WERI-Rb-1 (cell line): Measurements from ENCODE around the gene LZTS2.

Experiments
- DNase-seq: peaks from one replicate; pipeline ENCODE4 v3.0.0-alpha.2; 2020
- H3K27ac ChIP-seq: fragments of 250-450 bp; sonication (Bioruptor Pico); 2 replicates; pipeline ENCODE4 v1.5.1; 2020; ENCODE audit warnings: mild to moderate bottlenecking, moderate library complexity
- H3K27me3 ChIP-seq: fragments of 250-450 bp; sonication (Bioruptor Pico); 2 replicates; pipeline ENCODE4 v1.5.1; 2021; ENCODE audit warnings: mild to moderate bottlenecking, low read depth, moderate library complexity; ENCODE audit not compliant: insufficient read depth, severe bottlenecking
- H3K36me3 ChIP-seq: fragments of 250-450 bp; sonication (Bioruptor Pico); 2 replicates; pipeline ENCODE4 v1.5.1; 2020; ENCODE audit warnings: mild to moderate bottlenecking, moderate library complexity
- H3K4me3 ChIP-seq: 2 replicates; pipeline ENCODE4 v1.5.1; 2011; ENCODE audit warnings: low read depth, mild to moderate bottlenecking, control low read depth, low read length
- H3K9me3 ChIP-seq: fragments of 250-450 bp; sonication (Bioruptor Pico); 2 replicates; pipeline ENCODE4 v1.5.1; 2021; ENCODE audit warnings: mild to moderate bottlenecking, moderate library complexity; ENCODE audit not compliant: severe bottlenecking
- TF ChIP-seq, protein P1 (sequence below): IDR thresholded peaks from 2 replicates; pipeline ENCODE4 v1.5.1; 2011; ENCODE audit warnings: low read depth, mild to moderate bottlenecking, control low read depth, inconsistent platforms, low read length

Gene LZTS2

DNA sequence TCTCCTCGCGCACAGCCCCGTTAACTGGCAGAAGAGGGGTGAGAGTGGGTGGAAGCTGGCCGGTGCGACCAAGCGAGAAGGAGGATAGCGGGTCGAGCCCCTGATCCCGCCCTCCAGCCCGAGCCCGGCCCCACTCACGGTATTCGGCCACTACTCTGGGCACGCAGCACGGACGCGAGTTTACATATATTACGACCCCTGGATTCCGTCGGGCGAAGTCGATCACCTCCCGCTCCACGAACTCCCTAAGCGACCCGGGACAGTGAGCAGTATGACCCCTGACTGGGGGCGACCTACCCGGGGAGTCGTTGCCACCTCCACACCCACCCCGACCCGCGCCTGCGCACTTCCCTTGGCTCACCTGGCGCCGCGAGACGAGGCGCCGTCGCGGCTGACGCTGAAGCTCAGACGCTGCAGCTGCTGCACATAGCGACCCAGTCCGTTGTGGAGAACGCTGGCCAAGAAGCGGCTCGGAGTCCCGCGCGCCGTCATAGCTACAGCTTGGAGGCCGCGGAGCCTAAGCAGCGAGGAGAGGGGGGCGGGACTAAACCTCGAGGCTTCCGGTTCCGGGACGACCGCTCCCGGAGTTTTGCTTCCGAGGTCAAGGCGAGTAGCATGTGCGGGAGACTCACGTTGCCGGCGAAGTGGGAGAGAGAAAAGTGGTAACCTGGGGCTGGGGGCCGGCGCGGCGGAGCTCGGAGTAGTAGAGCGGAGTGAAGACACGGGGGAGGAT lies 12.5 kb upstream of the LZTS2 start, which contains the start of the genes MRPL43 and TWNK:
Gene MRPL43, minus strand, starts transcription at position 546 of the 733 bp plus-strand sequence. Its CDS starts 54 bp downstream, at position 492.
Gene TWNK, plus strand, starts transcription at position 592 of the 733 bp plus-strand sequence. CDS start 668 bp downstream, outside the sequence.
- H3K36me3 ChIP-seq = peaks cover 56% of the 10 kb centered on the region
- H3K27me3 ChIP-seq = no peaks in the 10 kb centered on the region
- DNase-seq = peak; percentile 83
- no peaks in the 10 kb centered on the region for H3K9me3 ChIP-seq
- TF ChIP-seq, protein P1, sequence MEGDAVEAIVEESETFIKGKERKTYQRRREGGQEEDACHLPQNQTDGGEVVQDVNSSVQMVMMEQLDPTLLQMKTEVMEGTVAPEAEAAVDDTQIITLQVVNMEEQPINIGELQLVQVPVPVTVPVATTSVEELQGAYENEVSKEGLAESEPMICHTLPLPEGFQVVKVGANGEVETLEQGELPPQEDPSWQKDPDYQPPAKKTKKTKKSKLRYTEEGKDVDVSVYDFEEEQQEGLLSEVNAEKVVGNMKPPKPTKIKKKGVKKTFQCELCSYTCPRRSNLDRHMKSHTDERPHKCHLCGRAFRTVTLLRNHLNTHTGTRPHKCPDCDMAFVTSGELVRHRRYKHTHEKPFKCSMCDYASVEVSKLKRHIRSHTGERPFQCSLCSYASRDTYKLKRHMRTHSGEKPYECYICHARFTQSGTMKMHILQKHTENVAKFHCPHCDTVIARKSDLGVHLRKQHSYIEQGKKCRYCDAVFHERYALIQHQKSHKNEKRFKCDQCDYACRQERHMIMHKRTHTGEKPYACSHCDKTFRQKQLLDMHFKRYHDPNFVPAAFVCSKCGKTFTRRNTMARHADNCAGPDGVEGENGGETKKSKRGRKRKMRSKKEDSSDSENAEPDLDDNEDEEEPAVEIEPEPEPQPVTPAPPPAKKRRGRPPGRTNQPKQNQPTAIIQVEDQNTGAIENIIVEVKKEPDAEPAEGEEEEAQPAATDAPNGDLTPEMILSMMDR = no peak
- H3K27ac ChIP-seq = peak within 1 kb of the TSS; percentile 86
- H3K4me3 ChIP-seq = peak within 1 kb of the TSS; percentile 96

DNA sequence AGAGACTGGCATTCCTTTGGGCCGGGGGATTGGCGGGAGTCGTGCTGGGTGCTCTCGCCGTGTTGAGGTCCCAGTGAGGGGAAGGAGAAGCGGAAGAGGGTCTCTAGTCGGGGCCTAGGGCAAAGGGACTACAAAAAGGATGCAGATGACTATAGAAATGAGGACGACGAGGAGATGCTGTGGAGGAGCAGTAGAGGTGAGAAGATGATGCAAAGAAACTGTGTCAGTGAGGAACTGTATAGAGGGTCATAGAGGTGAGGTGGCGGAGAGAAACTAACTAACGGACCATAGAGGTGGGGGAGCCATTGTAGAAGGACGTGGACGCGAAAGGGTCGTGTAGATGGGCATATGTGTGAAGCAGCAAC lies 11.9 kb upstream of the LZTS2 start:
- no peak for DNase-seq
- H3K27ac ChIP-seq = peak overlapping the region; percentile 86
- peaks cover 52% of the 10 kb centered on the region for H3K36me3 ChIP-seq
- H3K27me3 ChIP-seq = no peaks in the 10 kb centered on the region
- H3K4me3 ChIP-seq = peak overlapping the region; percentile 96
- TF ChIP-seq, protein P1 = no peak
- no peaks in the 10 kb centered on the region for H3K9me3 ChIP-seq

DNA sequence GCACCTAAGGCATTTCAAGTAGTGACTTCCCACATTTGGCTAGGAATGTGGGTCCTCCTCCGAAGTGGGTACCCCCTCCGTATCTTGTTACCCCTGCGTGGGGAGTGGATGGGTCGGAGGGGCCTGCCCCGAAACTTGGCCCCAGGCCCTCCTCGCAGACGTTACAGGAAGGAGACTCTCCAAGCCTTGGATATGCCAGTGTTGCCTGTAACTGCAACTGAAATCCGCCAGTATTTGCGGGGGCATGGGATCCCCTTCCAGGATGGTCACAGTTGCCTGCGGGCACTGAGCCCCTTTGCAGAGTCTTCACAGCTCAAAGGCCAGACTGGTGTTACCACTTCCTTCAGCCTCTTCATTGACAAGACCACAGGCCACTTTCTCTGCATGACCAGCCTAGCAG lies 11.4 kb upstream of the LZTS2 start:
- TF ChIP-seq, protein P1 = no peak
- peak overlapping the region; percentile 96 for H3K4me3 ChIP-seq
- no peak for DNase-seq
- peaks cover 54% of the 10 kb centered on the region for H3K36me3 ChIP-seq
- H3K9me3 ChIP-seq = no peaks in the 10 kb centered on the region
- no peaks in the 10 kb centered on the region for H3K27me3 ChIP-seq
- H3K27ac ChIP-seq = no peak overlapping the region

DNA sequence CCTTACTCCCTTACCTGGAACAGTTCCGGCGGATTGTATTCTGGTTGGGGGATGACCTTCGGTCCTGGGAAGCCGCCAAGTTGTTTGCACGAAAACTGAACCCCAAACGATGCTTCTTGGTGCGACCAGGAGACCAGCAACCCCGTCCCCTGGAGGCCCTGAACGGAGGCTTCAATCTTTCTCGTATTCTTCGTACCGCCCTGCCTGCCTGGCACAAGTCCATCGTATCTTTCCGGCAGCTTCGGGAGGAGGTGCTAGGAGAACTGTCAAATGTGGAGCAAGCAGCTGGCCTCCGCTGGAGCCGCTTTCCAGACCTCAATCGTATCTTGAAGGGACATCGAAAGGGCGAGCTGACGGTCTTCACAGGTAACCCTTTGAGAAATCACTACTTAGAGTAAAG lies 10.5 kb upstream of the LZTS2 start:
- Histone ChIP-seq H3K4me3 (no peak overlapping the region), H3K27ac (no peak overlapping the region), H3K27me3 (no peaks in the 10 kb centered on the region), H3K36me3 (peaks cover 63% of the 10 kb centered on the region), H3K9me3 (no peaks in the 10 kb centered on the region)
- DNase-seq = no peak
- TF ChIP-seq, protein P1 = no peak

DNA sequence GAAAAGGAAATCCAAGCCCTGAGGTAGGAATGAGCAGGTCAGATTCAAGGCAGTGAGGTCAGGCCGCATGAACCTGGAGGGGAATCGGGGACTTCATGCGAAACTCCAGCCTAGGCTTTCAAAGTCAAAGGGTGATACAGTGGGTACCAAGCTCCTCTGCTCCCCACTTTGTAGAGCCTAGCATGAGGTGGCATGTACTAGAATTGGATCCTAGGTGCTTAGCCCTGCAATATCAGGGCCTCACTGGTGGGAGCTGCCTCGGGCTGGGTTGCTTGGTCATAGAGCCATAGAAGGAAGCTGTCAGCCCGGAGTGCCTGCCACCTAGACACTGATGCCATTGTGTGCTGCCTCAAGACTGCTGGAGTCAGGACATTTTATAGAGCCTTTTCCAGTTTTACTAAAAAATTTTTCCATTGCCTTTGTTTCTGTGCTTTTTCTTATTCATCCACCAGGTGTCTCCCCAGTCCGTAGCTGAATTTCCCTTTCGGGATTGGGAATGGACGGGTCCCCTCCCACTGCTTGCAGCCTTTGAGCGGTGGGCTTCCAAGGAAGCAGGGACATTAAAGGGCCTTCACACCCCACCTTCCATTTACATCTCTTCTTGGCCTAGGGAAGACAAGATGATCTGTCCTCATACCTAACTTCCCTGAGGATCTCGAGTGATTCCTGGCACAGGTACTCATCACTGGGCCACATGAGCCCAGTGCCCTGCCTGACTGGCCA lies 5.5 kb upstream of the LZTS2 start:
- no peaks in the 10 kb centered on the region for H3K9me3 ChIP-seq
- peaks cover 43% of the 10 kb centered on the region for H3K36me3 ChIP-seq
- H3K27me3 ChIP-seq = no peaks in the 10 kb centered on the region
- H3K4me3 ChIP-seq = no peak overlapping the region
- TF ChIP-seq, protein P1 = peak; percentile 53; the same call in 1 of the 2 replicates
- DNase-seq = no peak
- H3K27ac ChIP-seq = peak overlapping the region; percentile 98
